HG03135 (cell line): ENCODE results near the gene ZNRD2.
A peak's percentile ranks its signal among the peaks of the same experiment; 100 is the strongest.

Experiments
- ATAC-seq: cut with Tn5 transposase; IDR thresholded peaks from one replicate; pipeline ENCODE4 v1.9.1; 2021; ENCODE audit warnings: mild to moderate bottlenecking, moderate library complexity; ENCODE audit not compliant: unreplicated experiment

The ZNRD2 gene

DNA sequence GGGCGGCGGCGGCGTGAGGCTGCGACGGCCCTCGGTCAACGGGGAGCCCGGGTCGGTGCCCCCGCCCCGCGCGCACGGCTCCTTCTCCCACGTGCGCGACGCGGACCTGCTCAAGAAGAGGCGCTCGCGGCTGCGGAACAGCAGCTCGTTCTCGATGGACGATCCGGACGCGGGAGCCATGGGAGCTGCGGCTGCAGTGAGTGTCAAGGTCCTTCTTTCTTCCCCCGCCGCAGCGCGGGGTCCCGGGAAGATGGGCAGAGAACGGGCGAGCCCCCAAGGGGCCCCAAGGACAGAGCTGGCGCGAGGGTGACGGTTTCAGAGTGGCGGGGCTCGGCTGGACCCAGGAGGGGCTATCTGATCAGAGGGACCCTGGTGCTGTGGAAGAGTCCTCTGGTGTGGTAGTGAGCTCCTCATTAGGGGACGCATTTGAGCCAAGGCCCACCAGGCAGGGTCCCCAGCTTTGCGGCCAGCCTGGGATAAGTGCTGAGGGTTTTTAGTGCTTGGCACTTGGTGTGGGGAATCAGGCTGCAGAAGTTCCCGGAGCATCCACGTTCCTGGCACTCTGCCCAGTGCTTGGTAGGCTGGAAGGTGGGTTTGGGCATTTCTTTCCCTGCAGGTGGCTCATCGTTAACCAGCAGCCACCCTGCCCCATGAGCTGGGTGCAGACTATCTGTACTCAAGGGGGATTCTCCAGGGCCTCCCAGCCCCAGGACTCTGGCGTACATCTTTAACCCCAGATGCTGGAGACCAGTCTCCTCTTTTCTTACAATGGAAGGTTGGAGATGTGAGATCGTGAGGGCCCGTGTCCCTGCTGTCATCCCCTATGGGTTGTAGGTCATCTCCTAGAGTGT is 15.3 kb downstream of the ZNRD2 start:
- no peak for ATAC-seq

DNA sequence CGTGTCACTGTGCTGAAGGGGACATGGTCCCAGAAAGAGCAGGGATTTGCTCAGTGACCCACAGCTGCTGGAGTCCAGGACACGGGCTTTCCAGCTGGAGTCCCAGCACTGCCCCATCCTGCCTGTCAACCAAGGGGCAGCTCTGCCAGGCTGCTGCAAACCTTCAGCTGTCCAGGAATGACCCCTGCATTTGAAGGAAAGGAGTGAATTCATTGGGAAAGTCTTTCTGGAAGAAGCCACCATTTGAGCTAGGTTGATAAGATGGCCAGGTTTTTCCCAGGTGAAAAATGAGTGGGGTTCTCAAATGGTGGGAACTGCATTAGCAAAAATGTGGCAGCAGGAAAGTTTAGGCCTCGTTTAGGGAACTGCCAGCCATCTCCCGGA is 16.0 kb downstream of the ZNRD2 start:
- no peak for ATAC-seq

DNA sequence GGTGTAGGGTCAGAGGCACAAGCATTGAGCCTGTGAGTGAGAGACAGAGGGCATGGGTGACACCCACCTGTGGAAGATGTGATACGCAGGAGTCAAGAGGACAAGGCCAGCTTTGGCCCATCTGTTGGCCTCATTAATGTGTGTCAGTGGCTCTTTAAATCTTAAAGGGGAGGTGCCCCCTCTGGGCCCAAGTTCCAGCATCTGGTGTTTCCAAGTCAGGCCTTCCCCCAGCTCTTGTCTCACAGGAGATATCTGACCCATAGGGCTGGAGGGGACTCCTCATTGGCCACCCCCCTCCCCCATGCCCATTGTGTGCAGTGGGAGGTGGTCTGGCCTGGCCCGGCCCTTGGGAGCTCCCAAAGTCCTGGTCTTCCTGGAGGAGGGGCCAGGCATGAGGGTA is 16.4 kb downstream of the ZNRD2 start:
- no peak for ATAC-seq

DNA sequence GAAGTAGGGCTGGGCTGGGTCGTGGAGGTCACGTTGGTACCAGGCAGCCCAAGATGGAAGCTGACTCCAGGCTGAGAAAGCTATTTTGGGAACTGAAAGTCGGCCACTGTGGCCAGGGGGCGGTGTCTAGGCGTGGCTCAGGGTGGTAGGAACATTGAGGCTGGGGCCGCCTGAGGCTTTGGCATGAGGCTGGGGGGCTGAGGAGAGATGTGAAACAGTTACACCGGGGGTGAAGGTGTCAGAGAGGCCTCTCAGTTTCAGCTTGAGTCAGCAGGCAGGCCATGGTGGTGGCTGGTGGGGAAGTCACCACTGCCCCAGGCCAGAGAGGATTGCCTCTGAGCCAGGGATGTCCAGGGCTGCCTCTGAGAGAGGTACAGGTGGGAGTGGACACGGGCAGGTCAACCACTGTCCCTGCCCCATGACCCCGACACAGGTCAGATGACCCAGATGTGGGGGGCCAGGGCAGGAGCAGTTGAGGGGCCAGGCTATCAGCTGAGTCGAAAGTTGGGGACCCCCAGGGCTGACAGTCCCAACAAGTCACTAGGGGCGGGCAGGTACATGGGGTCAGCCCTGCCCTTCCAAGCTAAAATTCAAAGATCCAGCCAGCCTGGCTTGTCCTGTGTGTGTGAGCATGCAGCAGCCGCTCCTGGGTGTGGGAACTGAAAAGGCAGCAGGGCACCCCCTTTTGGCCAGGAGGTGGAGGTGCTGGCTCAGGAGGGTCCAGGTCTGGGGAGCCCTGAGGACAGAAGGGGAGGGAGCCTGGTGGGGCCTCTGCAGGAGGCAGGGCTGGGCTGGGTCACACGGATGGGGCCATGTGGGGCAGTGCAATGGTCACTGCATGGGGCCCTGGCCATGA is 18.1 kb downstream of the ZNRD2 start:
- ATAC-seq, result peak; percentile 72

DNA sequence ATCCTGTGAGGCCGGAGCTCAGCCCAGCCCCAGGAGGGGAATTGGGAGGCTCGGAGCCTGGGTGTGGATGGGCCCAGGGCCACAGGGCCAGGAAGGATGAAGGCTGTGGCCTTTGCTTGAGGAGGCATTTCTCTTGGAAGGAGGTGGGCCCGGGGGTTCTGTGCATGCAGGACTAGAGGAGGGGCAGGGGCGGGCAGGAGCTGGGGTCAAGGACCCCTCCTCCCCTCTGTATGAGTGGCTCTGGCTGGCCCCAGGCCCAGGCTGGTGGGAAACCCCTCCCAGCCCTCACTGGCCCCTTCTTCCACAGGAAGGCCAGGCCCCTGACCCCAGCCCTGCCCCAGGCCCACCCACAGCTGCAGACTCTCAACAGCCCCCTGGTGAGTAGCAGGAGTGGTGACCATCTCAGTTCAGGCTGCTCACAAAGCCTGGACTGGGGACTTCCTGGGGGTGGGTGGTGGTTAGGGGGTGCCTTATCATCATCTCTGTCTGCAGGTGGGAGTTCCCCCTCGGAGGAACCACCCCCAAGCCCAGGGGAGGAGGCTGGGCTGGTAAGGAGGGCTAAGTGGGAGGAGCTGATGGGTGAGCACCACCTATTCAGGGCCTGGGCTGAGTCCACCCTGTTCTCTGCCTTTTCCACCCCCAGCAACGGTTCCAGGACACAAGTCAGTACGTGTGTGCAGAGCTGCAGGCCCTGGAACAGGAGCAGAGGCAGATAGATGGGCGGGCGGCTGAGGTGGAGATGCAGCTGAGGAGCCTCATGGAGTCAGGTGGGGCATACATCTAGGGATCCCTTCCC is 19.4 kb downstream of the ZNRD2 start:
- ATAC-seq, result no peak

DNA sequence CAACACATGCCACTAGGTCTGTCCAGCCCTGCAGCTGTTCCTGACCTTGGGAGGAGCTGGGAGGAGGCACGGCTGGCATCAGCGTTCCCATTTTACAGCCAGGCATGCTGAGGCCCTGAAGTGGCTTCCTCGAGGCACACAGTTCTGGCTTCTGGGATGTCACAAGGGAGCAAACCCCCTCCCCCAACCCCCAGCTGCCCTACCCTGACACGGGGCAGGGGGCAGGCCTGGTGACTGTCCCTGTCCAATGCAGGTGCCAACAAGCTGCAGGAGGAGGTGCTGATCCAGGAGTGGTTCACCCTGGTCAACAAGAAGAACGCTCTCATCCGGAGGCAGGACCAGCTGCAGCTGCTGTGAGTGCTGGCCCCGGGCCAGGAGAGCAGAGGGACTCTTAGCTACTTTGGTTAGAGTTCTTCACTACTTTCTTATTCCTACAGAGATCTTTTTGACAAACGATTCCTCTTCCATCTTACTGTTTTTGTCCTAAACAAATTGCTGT is 20.0 kb downstream of the ZNRD2 start:
- ATAC-seq, result no peak

DNA sequence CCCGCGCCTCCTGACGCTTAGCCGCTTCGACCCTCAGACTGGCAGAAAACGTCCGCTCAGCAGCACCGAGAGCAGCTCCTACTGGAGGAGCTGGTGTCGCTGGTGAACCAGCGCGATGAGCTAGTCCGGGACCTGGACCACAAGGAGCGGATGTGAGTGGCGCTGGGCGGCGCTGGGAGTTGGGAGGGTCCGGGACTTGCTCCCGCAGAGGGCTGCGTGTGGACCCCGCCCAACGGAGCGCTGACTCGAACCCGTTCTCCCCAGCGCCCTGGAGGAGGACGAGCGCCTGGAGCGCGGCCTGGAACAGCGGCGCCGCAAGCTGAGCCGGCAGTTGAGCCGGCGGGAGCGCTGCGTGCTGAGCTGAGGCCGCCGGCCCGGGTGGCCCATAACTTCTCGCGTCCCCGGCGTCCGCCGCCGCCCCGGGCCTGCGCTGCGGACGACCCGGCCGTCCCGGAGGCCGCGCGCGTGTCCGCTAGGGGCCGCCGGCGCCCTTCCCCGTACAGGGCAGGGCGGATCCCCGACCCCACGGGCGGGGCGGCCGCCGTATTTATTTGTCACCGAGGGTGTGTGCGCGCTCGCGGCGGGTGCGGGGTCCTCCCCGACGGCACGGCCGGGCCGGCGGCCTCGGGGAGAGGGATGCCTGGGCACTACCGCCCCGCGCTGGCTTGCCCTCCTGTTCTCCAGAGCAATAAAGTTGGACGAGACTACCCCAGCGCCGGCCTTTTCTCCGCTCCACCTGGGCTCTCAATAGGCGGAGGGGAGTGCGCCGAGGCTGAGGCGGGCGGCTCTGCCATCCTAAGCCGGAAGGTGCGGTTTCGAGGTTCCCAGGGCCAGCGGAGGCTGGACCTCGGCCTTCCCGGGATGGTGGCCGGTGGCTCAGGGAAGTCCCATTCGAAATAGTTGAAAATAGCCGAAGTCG is 21.9 kb downstream of the ZNRD2 start:
- ATAC-seq, result no peak

DNA sequence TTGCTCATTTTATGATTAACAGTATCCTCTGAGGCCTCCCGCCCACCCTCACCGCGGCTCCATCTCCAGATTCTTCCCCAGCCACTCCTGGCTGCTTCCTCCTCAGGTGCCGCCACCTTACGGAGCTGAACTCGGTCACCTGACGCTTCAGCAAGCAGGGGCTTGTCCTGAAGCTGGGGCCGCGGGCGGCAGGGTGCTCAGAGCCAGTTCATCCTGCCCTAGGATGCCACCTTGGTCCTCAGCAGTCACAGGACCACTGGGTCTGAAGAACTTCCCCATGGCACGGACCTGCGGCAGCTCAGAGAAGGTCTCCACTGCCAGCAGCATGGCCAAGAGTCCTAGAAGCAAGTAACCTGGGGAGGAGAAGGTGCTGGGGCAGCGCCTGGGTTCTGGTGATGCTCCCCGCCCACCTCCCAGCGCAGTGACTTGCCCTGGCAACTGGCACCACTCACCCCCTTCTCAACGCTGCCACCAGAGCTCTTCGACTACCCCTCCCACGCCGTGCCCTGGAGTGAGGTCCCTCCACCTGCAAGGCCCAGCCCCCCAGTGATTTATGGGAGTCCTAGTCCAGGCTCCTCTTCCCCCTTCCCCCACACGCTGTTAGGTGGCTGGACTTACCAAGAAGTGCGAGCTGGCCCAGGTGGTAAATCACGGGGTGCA is 22.7 kb downstream of the ZNRD2 start:
- no peak for ATAC-seq

DNA sequence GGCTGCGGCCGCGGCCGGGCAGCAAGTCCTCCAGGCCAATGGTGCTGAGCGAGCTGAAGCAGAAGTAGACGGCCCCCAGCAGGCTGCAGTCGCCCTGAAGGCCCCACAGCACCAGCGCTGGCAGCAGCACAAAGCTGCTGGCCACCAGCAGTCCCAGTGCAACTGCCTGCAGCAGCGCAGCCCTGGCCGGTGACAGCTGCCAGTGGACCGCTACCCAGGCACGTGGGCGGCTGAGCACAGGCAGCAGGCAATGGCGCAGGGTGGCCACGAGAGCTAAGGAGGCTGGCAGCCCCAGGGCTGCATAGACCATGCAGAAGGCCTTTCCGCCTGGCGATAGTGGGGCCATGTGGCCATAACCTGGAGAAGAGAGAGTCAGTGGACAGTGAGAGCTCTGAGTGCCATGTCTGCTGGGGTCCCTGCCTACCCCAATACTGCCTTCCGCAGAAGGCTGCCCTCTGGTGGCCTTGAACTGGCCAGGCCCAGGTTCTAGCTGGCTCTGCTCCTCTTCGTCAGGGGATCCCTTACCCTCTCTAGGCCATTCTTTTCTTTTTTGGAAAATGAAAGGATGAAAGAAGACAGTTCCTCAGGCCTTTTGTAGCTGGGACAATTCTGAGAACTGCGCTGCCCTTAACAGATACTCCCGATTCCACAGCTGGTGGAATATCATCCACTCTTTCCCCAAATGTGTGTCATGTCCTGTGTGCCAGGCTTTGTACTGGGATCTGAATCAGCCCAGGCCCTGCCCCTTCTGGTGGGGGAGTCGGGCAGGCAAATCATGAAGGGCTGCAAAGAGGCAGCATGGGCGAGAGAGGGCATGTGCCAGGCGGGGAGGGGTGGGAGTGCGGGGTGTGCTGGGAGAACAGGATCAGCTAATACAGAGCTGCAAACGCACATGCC is 23.5 kb downstream of the ZNRD2 start:
- ATAC-seq, result no peak

DNA sequence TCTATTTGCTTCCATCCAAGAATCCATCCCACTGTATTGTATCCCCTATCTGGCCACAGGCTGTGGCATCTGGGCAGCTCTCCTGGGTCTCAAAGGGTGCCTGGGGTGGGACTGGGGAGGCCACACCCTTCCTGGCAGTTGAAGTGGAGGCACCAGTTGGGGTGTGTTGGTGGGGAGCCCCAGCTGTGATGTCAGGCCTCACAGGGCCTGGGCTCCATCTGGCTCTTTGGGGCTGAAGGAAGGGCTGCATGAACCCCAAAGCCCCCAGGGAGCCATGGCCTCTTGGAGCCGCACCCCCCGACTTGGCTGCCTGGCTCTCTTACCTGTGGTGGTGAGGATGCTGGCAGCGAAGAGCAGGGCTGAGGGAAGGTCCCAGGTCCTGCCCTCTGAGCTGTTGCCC is 24.9 kb downstream of the ZNRD2 start:
- no peak for ATAC-seq

DNA sequence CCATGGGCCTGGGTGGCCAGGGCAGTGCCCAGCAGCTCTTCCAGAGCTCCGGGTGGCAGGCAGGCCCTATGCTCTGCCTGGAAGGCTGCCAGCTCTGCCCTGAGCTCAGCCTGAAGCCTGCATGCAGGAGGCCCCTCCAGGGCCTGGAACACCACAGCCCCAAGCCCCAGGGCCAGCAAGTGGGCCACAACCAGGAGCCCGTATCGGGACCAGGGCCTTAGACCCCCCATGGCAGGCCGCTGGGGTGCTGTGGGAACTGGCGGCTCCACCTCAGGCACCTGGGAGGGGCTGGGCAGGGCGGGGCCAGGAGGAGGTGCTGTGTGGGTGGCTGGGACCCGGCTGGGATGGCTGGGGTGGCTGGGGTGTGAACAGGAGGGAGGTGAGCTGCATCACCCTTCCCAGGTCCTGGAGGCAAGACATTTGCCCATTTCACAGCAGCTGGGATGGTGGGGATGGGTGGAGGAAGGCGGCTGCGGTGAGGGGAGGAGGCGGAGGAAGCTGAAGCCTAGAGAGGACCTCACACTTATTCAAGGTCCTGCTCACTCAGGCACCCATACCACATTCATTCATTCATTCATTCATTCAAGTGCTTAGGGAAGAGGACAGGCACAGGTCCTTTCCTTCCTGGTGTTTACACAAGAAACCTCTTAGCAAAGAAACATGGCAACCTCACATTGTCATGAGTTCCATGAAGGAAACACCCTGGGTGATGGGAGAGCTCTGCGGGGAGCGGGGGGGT is 25.4 kb downstream of the ZNRD2 start, which contains the start of gene KCNK7:
KCNK7 (minus strand) TSS at position 258 of the 739 bp plus-strand sequence; CDS start at position 230, 28 bp downstream.
- no peak for ATAC-seq

DNA sequence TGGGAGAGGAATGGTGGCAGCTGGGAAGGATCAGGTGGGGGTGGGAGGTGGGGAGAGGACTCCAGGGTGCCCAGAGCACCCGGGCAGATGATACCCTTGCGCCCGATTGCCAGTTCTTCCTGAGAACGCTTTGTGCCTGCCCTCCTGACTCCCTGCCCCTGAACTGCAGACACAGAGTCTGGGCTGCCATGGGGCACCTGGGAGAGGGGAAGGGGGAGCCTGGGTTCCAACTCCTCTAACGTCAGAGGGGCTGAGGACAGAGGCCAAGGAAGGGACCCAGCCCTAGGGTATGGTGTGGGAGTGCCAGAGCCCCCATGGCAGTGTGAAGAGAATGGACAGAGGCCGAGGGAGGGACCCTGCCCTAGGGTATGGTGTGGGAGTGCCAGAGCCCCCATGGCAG is 26.2 kb downstream of the ZNRD2 start:
- ATAC-seq, result no peak

DNA sequence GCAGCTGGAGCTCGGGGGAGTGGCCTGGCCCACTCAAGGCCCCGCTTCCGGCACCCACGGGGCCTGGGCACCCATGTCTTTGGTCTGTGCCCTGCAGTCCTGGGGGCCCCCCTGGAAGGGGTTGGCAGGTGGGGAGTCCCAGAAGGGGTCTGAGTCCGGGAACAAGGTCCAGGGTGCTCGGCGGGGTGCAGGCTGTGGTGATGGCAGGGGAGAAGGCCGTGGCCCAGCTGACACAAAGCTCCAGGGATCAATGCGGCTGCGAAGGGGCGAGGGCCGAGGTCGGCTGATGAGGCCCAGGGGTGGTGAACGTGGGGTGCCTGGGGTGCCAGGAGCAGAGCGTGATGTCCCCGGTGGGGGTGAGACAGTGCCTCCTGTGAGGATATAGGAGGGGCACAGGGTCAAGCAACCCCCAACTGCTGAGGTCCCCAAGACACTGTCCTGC is 28.0 kb downstream of the ZNRD2 start:
- no peak for ATAC-seq

DNA sequence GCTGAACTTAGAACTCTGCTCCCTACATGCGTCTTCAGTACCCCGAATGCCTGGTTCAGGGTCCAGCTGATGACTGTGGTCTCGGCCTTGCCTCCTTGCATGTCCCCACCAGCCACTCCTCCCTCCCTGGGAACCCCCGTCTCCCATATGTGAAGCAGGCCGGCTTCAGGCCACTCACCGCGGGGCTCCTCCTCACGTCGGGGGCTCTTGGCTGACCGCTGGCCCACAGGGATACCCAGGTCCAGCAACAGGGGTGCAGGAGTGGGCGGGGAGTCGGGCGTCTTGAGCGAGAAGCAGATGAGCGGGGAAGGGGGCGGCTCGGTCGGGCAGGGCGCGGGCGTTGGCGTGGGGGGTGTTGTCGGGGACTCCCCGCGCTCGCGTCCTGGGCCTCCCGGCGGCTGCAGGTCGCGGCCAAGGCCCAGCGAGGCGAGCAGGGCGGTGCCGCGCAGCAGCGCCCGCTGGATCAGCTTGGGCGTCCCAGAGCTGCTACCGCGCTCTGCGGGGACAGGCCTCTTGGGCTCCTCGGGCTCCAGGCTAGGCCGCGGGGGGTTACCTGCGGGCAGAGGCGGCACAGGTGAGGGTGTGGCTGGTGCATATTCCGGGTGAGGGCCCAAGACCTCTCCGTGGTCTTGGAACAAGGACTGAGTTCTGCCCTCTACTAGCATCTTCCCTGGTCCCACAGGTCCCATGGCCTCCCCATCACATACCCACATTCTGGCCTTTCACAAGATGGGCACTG is 29.1 kb downstream of the ZNRD2 start:
- ATAC-seq, result no peak

DNA sequence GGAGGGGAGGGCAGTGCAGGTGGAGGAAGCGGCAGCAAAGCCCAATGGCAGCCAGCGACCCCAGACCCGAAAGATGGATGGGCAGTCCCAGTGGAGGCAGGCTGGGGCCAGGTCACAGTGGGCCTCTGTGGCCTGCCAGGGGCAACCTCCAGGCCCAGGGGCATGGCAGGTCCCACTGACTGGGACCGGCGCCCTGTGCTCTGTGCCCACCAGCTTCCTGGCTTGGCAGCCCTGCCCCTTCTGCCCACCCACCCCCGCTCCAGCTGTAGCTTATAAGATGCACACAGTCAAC is 29.6 kb downstream of the ZNRD2 start:
- ATAC-seq, result no peak

DNA sequence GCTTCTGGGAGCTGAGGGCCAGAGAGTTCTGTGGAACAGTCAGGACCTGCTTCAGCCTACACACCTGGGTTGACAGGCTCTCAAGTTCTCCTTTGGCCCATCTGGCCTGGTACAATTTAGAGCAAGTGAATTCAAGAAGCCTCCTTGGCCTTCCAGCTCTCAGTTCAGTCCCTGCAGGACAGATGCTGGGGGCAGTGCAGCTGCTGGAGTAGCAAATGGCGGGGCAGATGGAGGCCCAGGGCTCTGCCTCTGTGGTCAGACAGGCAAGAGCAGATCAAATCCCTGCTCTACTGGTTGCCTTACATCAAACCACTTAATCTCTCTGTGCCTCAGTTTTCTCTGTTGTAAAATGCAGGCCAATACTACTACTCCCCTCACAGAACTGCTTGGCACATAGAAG is 34.0 kb downstream of the ZNRD2 start:
- ATAC-seq, result no peak
